ENCODE data around the gene NOP53. TPM values are rescaled to one million over a fixed set of nuclear protein-coding genes. Genes with fewer than 3 reads are reported as not detected.
"Not testable (repeated sequence)": the region's sequence is repeated elsewhere in the genome, so short reads cannot be mapped to it uniquely, and the experiment has no call there.

Gene NOP53
- total and polyA plus RNA-seq, 3 donors from 2014 or later: 166 to 325 (median 309) TPM

DNA sequence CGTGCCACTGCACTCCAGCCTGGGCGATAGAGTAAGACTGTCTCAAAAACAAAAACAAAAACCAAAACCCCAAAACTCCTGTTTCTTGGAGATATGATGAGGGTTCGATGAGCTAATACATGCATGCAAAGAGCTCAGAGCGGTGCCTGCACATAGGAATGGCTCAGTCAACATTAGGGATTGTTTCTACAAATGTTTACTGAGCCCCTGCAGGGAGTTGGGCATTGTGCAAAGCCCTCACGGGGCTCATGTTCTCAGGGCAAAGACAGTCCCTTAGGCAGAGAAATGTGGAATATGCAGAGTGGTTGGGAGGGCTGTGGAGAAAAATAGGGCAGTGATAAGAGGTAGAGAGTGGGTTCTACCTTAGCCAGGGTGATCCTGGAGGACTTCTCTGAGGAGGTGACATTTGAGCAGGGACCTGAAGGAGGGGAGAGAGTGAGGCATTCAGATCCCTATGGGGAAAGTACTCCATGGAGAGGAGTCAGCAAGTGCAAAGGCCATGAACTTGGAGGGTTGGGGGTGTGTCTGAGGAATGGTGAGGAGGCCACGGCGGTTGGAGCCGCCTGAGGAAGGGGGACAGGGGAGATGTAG lies 33.6 kb upstream of the NOP53 start:
- TF ChIP-seq, protein P1, sequence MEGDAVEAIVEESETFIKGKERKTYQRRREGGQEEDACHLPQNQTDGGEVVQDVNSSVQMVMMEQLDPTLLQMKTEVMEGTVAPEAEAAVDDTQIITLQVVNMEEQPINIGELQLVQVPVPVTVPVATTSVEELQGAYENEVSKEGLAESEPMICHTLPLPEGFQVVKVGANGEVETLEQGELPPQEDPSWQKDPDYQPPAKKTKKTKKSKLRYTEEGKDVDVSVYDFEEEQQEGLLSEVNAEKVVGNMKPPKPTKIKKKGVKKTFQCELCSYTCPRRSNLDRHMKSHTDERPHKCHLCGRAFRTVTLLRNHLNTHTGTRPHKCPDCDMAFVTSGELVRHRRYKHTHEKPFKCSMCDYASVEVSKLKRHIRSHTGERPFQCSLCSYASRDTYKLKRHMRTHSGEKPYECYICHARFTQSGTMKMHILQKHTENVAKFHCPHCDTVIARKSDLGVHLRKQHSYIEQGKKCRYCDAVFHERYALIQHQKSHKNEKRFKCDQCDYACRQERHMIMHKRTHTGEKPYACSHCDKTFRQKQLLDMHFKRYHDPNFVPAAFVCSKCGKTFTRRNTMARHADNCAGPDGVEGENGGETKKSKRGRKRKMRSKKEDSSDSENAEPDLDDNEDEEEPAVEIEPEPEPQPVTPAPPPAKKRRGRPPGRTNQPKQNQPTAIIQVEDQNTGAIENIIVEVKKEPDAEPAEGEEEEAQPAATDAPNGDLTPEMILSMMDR (IDR thresholded peaks at IDR 0.05): no peak
- no peak for TF ChIP-seq POLR2A (IDR thresholded peaks at IDR 0.05)
- peaks cover 6% of the 10 kb centered on the region for H3K4me1 ChIP-seq
- 82 to 85% methylated on average over 8 of the region's 8 CpGs for WGBS, 2 donors
- no peaks in the 10 kb centered on the region for H3K27me3 ChIP-seq
- intact Hi-C loops (cut with DNase I; ENCODE audit: low total_unique reads): loop anchor here (10.0 kb wide), 1 partner anchor 73 kb away; no protein-coding TSS in a partner anchor
- DNase-seq: no peak
- H3K4me3 ChIP-seq: no peak overlapping the region
- no peaks in the 10 kb centered on the region for H3K9me3 ChIP-seq
- no peaks in the 10 kb centered on the region for H3K36me3 ChIP-seq (ENCODE audit: low read depth, missing control alignments)
- H3K27ac ChIP-seq: no peak overlapping the region

- Histone ChIP-seq H3K36me3 (ENCODE audit: low read depth, missing control alignments) (no peaks in the 10 kb centered on the region), H3K4me1 (peaks cover 17% of the 10 kb centered on the region), H3K9me3 (no peaks in the 10 kb centered on the region), H3K4me3 (peak within 1 kb of the TSS; percentile 68 to 72), H3K27me3 (no peaks in the 10 kb centered on the region), H3K27ac (peak within 1 kb of the TSS; percentile 60 to 88)
- WGBS, 2 donors: 7 to 14% methylated on average over 24 to 51 of the region's 52 CpGs
- DNase-seq: peak; percentile 56
- no peak for TF ChIP-seq POLR2A (IDR thresholded peaks at IDR 0.05)
- TF ChIP-seq, protein P1 (IDR thresholded peaks at IDR 0.05): peak; percentile 90 to 94 (median 93)
- intact Hi-C loops (cut with DNase I; ENCODE audit: low total_unique reads): loop anchor here (10.0 kb wide), 1 partner anchor 71 kb away; no protein-coding TSS in a partner anchor
Observed at GRCh38 chr19:47713046-47714021, 32.0 kb upstream of the NOP53 start, which contains the start of gene EHD2. Gene EHD2, plus strand, starts transcription at chr19:47713422. Its CDS starts 3,191 bp downstream, at chr19:47716613.

GRCh38 chr19:47714339-47714738 lies 31.0 kb upstream of the NOP53 start:
- intact Hi-C loops (cut with DNase I; ENCODE audit: low total_unique reads): loop anchor here (10.0 kb wide), 1 partner anchor 70 kb away; no protein-coding TSS in a partner anchor
- peak overlapping the region in 1 of 2 donors; percentile 88 for H3K27ac ChIP-seq

GRCh38 chr19:47714855-47715254 lies 30.5 kb upstream of the NOP53 start:
- not testable (repeated sequence) for DNase-seq; H3K9me3 ChIP-seq; H3K4me3 ChIP-seq; H3K36me3 ChIP-seq (ENCODE audit: low read depth, missing control alignments); H3K27me3 ChIP-seq
- intact Hi-C loops (cut with DNase I; ENCODE audit: low total_unique reads): loop anchor here (10.0 kb wide), 1 partner anchor 70 kb away; no protein-coding TSS in a partner anchor
- Histone ChIP-seq H3K27ac (peak overlapping the region in 1 of 2 donors; percentile 88), H3K4me1 (peaks cover 30% of the 10 kb centered on the region)

More at GRCh38 chr19:47714339-47714738, 31.0 kb upstream of the NOP53 start:
- Histone ChIP-seq H3K4me1 (peaks cover 26% of the 10 kb centered on the region), H3K27me3 (no peaks in the 10 kb centered on the region), H3K36me3 (ENCODE audit: low read depth, missing control alignments) (no peaks in the 10 kb centered on the region), H3K4me3 (peak overlapping the region; percentile 68 to 72), H3K9me3 (no peaks in the 10 kb centered on the region)
- TF ChIP-seq POLR2A (IDR thresholded peaks at IDR 0.05): no peak
- TF ChIP-seq, protein P1 (IDR thresholded peaks at IDR 0.05): no peak
- 71 to 78% methylated on average over 4 of the region's 4 CpGs for WGBS, 2 donors
- no peak for DNase-seq
